Articular chondrocyte of knee joint (primary cell): ENCODE measurements around the gene PGAM2. TPM values are rescaled to one million over a fixed set of nuclear protein-coding genes. Genes with fewer than 3 reads are reported as not detected.

ENCODE experiments used
- total RNA-seq: library from RNA; depleted of rRNA; stranded (reverse); fragments of >200 nt; gene quantifications from 2 replicates; pipeline ENCODE4 v1.2.3, GENCODE V29; 2012

Gene PGAM2
- total RNA-seq = 0.32 and 0.65 TPM in 2 replicates

DNA sequence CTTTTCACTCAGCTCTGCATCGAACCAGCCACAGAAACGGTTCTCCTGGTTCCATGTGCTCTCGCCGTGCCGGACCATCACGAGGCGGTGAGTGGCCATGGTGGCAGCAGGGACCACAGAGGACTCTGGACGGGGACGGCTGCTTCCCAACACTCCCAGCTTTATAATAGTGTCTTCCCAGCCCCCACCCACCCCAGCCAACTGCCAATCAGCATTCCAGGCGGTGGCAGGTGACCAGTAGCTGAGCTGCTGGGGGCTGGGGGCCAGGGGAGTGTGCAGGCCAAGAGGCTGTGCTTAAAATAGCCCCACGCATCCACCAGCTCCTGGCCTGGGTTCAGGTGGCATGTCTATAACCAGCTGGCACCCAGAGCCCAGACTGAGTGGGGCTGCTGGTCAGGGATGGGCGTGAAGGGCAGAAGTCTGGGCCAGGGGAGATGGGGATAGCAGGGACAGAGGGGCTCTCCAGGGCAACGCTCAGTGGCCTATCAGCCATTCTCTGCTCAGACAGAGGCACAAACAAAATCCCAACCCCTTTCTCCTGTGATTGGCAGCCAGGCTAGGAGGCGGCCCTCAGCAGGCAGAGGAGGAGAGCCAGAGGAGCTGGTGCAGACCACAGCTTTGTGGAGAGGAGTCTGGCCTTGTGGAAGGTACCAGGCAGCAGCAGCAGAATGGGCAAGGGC, at the start of gene PGAM2:
PGAM2 (minus strand) TSS at position 137 of the 680 bp plus-strand sequence; CDS start at position 99, 38 bp downstream.

DNA sequence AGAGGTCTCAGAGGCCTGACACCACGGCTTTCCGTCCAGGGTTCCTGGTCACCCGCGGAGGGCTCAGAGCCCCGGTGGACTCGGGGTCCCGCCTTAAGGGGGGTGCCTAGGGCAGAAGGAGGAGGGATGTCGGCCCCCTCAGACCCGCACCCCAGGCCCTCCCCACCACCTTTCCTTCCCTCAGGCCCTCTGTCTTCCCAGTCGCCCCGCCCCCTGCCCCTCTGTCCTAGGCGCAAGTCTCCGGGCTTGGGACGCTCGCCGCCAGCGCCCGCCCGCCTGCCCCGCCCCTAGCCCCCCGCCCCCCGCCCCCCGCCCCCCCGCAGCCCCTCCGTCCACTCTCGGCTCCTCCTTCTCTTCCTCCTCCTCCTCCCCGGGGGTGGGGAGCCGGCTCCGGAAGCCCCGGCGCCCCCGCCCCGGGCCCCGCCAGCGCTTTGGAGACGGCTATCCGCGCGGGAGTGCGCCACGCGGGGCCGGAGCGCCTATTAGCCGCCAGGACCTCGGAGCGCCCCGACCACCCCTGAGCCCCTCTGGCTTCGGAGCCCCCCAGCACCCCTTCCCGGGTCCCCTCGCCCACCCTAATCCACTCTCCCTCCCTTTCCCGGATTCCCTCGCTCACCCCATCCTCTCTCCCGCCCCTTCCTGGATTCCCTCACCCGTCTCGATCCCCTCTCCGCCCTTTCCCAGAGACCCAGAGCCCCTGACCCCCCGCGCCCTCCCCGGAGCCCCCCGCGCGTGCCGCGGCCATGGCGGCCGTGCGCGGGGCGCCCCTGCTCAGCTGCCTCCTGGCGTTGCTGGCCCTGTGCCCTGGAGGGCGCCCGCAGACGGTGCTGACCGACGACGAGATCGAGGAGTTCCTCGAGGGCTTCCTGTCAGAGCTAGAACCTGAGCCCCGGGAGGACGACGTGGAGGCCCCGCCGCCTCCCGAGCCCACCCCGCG, 38.8 kb upstream of the PGAM2 start, which contains the start of gene AEBP1:
AEBP1 (plus strand) TSS at position 423 of the 937 bp plus-strand sequence; CDS start at position 744, 321 bp downstream.

DNA sequence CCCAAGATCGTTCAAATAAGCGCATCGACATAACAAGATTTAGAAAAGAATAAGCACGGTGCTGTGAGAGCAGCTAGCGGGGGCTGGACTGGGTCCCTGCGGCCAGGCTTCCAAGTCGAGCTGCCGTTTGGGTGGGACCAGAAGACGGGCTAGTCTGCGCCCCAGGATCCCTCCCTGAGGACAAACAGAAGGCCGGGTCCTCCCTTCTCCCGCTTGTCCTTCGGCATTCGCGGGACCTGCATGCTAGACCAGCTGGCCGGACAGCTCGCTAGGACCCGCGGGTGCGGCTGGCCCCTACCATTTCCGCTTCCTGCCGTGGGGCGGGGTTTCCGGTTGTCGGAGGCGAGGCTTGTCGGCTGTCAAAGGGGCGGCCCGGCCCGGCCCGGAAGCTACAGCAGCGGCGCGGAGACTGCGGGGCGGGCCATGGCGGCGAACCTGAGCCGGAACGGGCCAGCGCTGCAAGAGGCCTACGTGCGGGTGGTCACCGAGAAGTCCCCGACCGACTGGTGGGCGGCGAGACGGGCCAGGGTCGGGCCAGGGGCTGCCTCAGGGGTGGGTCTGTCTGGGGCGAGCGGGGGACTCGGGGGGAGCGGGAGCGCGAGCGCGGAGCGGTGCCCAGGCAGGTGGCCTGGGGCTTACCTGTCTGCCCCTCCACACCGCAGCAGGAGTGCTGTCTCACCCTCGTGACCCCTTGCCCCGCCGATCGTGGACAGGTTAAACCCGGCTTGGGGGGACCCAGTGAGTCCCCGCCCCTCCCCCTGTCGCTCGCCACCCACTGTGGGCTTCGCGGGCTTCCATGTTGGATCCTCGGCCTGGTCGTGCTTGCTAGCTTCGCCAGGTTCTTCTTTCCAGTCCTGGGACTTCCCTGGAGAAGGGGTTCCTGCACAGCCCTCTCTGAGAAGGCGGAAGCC, 20.8 kb downstream of the PGAM2 start, which contains the start of gene DBNL:
DBNL (plus strand) TSS at position 388 of the 911 bp plus-strand sequence; CDS start at position 424, 36 bp downstream.

Other genes starting within 250 kb of the PGAM2 start
- 82.7 and 88.0 TPM in 2 replicates for gene MRPS24, start 196.1 kb downstream of the PGAM2 start, total RNA-seq
- gene URGCP, start 159.0 kb downstream of the PGAM2 start, total RNA-seq = 28.9 and 37.1 TPM in 2 replicates
- gene UBE2D4, start 139.1 kb downstream of the PGAM2 start, total RNA-seq = 17.6 and 22.9 TPM in 2 replicates
- gene SPDYE1, start 67.7 kb downstream of the PGAM2 start, total RNA-seq = not detected in 2 replicates
- 108 TPM in 2 replicates for gene DBNL, start 20.9 kb downstream of the PGAM2 start, total RNA-seq
- gene POLM, start 17.0 kb upstream of the PGAM2 start, total RNA-seq = 14.9 and 24.2 TPM in 2 replicates
- 139 and 216 TPM in 2 replicates for gene AEBP1, start 38.8 kb upstream of the PGAM2 start, total RNA-seq
- 65.5 and 73.4 TPM in 2 replicates for gene POLD2, start 58.0 kb upstream of the PGAM2 start, total RNA-seq
- gene MYL7, start 75.8 kb upstream of the PGAM2 start, total RNA-seq = not detected in 2 replicates
- gene GCK, start 123.9 kb upstream of the PGAM2 start, total RNA-seq = 0.22 and 0.52 TPM in 2 replicates
- gene YKT6, start 135.4 kb upstream of the PGAM2 start, total RNA-seq = 82.8 and 104 TPM in 2 replicates